Measurements from ENCODE around the gene EEPD1.

Gene EEPD1

DNA sequence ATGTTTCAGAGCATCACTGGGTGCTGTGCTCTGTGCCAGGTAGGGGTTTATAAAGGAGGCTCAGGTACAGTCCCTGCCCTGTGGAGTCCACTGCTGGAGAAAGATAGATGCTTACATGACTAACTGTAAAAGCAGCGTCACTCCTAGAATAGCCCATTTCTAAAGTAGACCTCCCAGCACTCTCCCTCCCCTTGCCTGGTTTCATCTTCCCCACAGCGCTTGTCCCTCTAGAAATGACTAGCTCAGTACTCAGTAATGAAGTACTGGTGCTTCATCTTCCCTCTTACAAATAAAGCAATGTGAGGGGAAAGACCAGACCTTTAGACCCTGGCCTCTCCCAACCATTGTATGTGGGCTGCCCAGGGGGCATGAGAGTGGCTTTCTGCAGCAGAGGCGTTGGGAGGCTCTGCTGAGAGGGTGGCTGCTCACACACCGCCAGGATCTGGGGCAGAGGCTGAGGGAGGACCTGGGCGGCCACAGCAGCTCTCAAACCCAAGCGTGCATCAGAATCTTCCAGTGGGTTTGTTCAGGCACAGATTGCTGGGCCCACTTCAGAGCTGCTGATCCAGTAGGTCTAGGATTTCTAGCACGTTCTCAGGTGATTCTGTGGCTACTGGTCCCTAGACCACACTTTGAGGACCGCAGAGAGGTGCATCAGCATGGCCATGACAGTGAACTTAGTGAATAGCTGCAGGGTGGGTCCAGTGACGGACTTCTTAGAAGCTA lies 126.3 kb downstream of the EEPD1 start:
- no peak for DNase-seq

DNA sequence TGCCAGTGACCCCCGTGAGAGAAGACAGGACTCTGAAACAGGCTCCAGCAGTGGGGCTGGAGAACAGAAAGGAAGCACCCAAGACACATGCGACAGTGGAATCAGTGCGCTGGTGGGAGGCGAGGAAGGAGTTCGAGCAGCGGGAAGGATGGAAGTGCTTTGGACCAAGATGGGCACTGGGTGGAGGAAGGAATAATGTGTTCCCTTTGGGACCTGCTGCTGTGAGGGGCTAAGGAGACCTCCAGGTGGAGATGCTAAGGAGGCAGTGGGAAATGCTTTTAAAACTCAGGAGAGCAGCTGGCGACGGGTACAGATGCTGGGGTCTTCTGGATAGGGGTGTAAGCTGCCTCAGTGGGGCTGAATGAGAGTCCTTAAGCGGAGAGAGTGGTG lies 126.9 kb downstream of the EEPD1 start:
- DNase-seq = no peak

DNA sequence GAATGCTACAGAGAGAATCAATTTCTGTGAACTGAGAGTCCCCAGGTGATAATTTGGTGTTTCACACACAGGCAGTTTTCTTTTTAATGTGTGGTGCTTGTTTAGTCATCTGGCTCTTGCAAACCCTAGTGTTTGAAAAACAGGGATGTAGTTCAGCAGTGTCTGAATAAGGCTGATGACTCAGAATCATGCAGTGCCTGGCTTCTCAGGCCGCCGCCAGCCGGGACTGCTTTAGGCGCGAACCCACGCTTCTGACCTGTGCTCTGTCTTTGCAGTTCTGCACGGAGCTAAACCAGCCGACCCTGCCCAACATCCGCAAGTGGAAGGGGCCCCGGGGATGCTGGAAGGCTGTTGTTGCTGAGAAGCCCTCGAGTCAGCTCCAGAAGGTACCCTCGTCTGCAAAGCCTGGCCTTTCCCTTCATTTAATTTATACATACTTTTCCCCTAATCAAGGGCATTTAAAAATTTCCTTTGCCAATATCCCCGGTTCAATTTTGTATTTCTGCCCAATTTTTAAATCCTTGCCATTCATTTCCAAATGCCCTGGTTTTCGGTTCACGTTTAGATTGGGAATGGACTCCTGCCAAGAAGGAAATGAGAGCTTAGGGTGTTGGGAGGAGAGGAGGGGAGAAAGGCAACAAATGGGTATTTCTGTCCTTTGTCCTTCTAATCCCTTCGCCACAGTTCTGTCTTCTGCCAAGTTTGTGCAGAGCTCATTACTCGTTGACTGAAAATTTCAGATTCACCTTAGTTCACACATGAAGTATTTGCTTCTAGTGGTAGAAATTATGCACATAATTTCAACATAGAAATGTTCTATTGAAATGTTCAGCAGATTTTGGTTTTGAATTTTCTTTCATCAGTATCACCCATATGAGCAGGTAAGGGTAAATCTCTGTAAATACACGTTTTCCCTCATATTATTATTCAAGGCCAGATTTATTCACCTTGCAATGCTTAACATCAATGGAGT lies 128.1 kb downstream of the EEPD1 start:
- peak in 47 of 51 donors; percentile 13 to 89 (median 66) for DNase-seq

DNA sequence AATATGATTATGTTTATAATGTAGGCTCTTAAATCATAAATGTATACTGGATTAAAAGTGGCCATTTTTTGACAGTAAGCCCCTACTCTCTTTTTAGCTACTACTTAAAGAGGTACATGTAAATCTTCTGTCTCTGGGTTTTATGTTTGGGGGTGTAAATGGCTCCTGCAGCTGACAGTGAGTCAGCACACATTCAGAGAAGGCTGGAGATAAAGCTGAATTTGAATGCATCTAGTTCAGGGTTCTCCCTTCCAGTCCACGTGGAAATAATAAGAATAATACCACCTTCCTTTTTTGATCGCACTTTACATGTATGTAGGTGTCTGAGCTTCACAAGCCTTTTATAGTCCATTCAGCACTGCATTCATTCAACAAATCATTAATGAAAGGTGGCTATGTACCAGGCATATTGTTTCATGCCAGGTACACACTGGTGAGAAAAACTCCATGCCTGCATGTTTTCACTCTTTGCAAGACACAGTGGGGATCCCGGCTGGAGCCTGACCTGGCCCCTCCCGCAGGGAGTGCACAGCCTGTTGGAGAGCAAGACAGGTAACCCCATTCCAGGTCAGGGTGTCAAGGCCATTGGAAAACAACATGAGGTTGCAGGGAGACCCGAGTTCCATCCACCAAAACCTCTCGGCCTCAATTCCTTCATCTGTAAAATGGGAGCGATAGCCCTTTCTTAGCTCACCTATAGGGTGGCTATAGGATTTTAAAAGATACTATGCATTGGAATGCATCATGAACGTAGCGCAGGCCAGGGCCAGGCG lies 129.1 kb downstream of the EEPD1 start:
- DNase-seq = peak in 1 of 51 donors; percentile 46

DNA sequence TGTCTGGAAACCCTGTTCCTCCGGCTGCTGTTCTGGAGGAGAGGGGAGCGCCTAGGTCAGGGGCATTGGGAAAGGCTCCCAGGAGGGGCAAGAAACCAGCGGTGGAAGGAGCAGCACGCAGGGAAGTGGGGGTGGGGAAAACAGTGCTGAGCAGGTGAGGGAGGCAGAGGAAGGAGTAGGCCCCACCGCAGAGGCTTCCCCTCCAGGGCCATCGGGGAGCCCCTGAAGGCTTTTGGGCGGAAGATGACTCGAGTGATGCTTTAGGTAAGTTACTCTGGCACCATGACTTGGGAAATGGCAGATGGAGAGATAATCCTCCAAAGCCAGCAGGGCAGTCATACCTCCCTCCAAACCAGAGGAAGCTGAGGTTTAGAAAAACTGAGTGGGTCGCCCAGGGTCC lies 130.1 kb downstream of the EEPD1 start:
- no peak for DNase-seq

DNA sequence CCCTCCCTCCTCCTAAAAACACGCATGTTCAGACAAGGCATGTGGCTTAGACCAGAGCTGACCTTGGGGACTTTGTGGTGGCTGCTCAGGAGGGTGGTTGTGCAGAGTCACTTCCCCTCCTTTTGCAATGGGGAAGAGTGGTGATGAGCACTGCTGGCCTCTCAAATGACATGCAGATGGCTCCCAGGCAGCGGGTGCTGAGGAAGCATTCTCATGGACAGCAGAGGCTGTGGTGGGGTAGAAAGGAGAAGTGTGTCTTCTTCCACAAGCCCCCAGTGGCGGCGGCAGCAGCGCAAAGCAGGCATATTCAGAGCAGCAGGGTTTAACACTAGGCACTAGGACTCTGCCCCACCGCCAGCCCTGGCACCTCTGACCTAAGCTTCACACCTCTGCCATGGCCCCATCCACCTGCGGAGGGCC lies 130.7 kb downstream of the EEPD1 start:
- peak in 26 of 51 donors; percentile 11 to 63 (median 35) for DNase-seq

DNA sequence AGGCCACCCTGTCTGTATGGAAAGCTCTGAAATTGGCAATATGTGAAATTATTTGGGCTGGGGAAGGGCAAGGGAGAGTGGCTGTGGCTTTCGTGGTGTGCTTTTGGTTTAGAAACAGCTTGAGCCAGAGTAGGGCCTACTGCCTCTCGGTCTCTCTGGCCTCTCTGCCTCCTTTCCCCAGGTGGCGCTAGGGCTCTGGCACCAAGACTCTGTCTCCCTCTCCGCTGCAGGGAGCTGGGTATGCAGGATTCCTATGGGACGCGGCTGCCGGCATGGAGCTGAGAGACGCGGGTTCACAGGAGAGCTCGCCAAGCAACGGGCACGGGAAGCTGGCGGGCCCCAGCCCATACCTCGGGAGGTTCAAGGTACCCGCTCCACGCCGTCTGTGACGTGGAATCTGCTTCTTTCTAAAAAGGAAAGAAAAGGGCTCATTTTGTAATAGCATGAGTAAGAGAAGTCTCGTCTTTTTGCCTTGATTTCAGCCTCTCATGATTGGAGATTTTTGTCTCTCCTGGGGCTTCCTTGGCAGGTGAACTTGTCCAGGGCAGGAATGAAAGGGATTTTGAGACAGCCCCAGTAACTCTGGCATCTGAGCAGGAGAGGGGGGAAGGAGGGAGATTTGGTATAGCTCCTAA lies 131.5 kb downstream of the EEPD1 start:
- DNase-seq = no peak

DNA sequence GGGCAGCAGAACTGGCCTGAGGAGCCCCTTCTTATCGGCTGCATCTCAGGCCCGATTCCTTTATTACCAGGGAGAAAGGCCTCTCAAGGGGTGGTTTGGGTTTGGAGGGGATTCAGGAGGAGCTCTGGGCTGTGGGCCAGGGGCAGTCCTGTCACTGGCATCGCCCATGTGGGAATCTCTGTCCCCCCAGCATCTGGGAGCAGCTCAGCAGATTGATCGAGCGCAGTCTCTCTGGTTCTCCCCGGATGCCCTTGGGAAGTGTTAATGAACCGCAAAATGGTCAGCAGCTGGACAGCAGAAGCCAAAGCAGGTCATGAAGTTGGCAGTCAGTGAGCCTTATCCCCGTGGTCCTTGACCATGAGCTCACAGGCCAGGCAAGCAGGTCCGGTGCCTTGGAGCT lies 132.2 kb downstream of the EEPD1 start:
- DNase-seq = no peak

DNA sequence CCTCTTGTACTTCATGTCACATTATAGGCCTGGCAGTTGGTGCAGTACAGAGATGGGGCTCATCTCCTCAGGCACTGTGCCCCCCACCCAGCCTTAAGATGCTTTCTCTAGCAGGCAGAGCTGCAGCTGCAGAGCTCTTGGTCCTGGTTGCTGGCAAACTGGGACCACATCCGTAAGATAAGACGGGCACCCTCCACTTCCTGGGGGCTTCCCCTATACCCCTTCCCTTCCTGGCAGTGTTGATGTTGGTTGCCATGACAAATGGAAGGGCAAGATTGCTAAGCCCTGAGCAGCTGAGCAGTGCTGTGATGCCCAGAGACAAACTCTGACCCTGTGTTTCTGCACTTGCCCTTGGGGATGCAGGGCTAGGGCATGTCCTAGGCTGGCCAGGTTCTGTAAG lies 133.2 kb downstream of the EEPD1 start:
- no peak for DNase-seq

DNA sequence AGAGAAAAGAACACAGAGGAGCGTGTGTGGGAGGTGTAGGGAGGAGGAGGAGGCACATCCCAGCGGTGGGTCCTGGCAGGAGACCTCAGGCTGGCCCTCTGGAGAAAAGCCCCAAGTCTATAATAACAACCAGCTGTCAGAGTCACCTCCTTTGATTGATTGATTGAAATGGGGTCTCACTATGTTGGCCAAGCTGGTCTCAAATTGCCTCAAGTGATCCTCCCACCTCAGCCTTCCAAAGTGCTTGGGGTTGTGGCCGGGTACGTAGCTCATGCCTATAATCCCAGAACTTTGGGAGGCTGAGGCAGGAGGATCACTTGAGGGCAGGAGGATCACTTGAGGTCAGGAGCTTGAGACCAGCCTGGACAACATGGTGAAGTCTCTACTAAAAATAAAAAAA lies 133.6 kb downstream of the EEPD1 start:
- no peak for DNase-seq

DNA sequence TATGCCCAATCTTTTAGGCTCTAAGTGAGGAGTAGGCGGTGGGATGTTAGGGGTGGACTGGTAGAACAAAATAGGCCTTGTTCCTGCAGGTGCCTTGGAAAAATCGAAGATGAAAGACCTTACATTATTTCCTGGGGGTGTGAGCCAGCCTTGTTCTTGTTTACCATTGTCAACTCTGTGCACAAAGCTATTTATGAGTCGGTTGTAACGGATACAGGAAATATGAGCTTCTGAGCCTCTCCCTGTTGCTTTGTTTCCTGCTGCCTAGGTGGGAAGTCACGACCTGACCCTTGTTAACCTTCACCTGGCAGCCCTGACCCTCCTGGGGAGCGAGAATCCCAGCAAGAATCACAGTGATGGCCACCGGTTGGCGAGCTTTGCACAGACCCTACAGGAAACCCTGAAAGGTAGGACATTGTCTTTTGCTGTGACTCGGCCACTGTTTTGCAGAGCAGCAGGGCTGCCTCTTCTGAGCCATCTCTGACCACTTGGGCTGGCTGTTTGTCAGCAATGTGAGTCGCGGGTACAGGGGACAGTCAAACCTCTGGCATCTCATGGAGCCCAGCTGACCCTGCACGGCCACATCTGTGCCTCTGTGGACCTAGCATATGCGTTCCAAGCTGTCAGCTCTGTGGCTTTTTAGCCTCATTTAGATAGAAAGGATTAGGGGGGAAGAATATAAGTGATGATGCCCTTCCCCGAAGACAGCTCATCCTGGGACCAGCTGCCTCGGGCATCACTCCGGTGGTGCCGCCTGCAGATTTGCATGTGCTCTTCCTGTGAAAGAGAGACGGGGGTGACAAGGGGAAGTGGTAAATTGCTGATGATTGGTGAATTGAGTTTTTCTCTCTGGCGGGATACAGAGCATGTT lies 134.6 kb downstream of the EEPD1 start:
- peak in 3 of 51 donors; percentile 13 to 34 (median 22) for DNase-seq

DNA sequence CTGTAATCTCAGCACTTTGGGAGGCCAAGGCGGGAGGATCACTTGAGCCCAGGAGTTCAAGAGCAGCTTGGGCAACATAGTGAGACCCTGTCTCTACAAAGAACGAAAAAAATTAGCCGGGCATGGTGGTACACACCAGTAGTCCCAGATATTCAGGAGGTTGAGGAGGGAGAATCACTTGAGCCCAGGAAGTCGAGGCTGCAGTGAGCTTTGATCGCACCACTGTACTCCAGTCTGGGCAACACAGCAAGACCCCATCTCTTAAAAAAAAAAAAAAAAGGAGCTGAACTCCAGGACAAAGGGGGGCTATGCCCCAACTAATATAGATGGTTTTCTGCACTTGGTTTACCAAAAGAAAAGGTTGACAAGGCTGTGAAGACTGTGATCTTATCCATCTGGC lies 135.4 kb downstream of the EEPD1 start:
- no peak for DNase-seq

DNA sequence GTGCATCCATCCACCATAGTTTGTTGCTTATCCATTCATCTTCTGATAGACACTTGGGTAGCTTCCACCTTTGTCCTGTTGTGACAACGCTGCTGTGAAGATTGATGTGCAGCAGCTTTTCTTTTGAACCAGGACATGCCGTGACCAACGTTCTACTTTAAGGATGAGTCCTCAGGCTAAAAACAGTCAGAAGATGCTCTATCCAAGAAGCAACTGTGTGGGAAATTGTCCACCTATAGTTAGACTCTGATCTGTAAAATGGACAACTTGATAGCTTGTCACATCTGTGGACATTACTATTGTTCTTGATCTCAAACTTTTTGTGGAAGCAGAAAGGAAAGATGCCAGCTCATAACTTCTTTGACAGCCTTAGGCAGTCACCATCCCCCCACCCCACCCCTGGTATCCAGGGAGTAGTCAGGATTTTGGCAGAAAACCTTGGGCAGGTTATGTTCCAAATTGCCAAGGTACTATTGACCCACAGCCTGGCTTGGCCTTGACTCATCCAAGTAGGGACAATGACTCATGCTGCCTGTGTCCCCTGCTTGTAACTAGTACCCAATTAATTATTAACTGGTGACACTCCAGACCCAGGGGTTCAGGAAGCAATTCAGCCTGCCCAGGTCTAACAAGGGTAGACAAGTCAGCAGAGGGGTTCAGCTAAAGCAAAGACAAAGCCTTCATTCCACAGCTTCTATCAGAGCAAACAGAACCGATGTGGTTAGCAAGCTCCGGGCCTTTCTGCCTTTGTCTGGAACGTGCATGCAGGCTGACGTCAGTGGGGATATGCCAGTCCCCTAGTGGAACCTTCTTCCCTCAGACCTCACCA lies 137.0 kb downstream of the EEPD1 start:
- DNase-seq = peak in 1 of 51 donors; percentile 14

DNA sequence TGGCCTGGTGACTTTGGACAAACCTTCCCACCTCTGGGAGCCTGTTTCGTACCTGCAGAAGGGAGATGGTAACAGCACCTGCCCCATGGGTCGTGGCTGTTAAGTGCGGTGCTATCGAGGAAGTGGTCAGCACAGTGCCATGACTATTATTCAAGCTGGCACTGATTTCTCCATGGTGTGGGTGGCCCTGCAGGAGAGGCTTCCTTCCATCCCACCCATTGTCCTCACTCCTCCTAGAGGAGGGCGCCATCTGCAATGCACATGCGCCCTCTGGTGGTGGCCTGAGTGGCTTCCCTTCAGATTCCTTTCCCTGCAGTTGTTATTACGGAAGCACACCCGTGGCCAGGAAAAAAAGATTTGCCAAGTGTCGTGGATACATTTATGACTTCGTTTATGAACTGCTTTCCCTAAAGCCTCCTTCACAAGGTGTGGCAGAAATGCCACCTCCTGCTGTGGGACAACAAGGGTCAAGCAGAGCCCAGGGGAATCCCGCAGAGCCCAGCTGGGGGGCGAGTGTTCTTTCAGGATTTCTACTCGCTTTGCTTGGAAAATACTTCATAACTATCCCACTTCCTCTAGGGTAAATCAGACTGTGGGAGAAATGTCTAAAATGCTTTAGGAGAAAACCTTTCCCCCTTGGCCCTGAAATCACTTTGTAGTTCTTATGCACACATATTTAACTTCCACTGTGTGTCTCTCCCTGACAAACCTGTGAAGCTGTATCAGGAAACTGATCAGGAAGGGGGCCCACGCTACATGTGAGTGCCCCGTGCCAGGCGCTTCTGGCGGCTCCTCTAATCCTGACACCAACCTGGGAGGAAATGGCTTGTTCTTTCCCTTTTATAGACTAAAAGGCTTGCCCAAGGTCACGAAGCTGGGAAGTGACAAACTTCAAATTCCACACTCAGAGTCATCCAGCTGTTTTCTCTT lies 138.6 kb downstream of the EEPD1 start:
- peak; percentile 22 to 90 (median 69) for DNase-seq

DNA sequence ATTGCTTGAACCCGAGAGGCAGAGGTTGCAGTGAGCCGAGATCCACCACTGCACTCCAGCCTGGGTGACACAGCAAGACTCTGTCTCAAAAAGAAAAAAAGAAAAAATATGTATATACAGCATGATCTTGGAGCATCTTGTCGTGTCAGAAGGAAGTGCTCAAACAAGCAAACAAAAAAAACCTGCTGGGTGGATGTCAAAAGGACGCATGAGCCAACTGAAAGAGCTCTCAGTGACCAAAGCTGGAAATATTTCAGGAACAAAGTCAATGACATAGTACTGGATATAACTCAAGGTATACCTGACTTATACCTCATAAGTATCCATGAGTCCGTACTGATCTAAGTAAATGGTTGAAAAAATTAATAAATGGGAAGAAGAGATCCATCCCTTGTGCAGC lies 142.0 kb downstream of the EEPD1 start:
- no peak for DNase-seq

DNA sequence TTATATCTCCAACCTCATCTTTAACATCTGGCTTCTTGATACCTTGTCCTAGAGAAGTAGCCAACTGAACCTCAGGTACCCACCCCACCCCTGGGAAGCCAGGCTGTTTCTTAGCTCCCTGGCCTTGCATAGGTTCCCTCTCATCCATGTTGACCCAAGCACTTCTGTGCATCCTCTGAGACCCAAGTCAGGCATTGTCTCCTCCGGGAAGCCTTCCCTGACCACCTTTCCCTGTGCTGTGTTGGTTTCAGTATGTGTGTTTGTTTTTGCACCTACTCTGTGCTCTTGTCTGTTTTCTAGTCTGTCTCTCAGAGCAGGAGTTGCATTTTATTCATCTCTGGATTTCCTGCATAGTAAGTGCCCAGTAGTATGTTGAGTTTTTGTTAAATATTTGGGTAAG lies 143.2 kb downstream of the EEPD1 start:
- no peak for DNase-seq

DNA sequence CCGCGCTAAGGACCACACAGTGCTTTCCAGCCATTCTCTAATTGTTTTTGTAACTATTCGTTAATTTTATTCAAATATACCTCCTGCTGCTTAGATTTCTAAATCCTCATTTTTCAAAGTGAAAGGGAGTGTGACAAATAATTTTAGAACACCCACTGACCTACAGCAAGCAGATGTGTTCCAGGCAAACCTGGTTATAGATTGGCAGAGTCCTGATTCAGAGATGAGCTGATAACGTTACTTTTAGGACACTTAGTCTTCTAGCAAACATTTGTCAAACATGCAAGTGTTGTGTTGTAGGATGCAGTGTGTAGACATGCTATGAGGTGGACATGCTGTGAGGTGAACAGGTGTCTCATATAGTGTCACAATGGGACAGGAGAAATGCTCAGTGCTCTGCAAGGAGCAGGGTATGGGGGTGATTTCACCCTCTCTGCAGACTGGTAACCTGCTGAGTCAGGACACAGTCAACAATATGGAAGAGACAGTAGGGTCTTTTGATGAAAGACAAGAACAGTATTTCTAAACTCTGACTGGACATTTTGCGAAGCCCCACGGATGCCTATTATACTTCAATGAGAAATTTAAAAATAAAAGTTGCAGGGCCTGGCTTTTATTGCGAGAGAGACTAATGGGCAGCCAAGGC lies 144.4 kb downstream of the EEPD1 start:
- no peak for DNase-seq

DNA sequence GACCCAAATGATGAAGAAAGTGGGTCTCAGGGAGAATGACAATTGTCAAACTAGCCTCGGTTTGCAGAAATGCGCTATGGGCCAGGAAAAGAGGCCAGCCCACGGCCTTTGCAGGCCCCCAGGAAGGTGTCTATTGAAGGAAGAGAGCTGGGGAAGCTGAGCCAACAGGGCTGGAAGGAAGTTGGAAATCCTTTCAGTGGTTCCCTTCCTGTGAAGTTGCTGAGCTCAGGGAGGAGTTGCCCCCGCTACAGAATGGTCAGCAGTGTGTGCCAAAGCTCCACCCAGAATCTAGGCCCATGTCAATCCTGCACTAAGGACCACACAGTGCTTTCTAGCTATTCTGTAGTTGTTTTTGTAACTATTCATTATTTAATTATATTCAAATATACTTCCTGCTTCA lies 145.1 kb downstream of the EEPD1 start:
- DNase-seq = peak in 2 of 51 donors; percentile 19 to 24

Measured in hypothalamus (tissue), 51 donors.